Measurements from ENCODE around the gene PTHLH.

The PTHLH gene

GRCh38 chr12:27972721-27973120 is at the start of gene PTHLH:
PTHLH (minus strand) TSS chr12:27972733; CDS start chr12:27969494, 3,239 bp downstream.
- no peak within 1 kb of the TSS for H3K4me3 ChIP-seq (ENCODE audit: low read depth, low read length)
- TF ChIP-seq MAX (IDR thresholded peaks at IDR 0.05; ENCODE audit: low read depth, low read length) (no peak), MYC (IDR thresholded peaks at IDR 0.05; ENCODE audit: low read depth, low read length) (no peak), POLR2A (IDR thresholded peaks at IDR 0.05; ENCODE audit: extremely low read depth, insufficient read length) (no peak), CTCF (IDR thresholded peaks at IDR 0.05; ENCODE audit: low read depth, low read length) (no peak)
- DNase-seq (ENCODE audit: low read depth): no peak

- TF ChIP-seq MYC (IDR thresholded peaks at IDR 0.05; ENCODE audit: low read depth, low read length): no peak
- TF ChIP-seq POLR2A (IDR thresholded peaks at IDR 0.05; ENCODE audit: extremely low read depth, insufficient read length): no peak
- TF ChIP-seq MAX (IDR thresholded peaks at IDR 0.05; ENCODE audit: low read depth, low read length): no peak
- TF ChIP-seq CTCF (IDR thresholded peaks at IDR 0.05; ENCODE audit: low read depth, low read length): no peak
- no peak overlapping the region for H3K4me3 ChIP-seq (ENCODE audit: low read depth, low read length)
- no peak for DNase-seq (ENCODE audit: low read depth)
These were observed 49.2 kb upstream of the PTHLH start for GRCh38 chr12:28021704-28022103.

GRCh38 chr12:28017873-28018255 is 45.3 kb upstream of the PTHLH start:
- DNase-seq (ENCODE audit: low read depth): no peak
- TF ChIP-seq MYC (IDR thresholded peaks at IDR 0.05; ENCODE audit: low read depth, low read length) (no peak), POLR2A (IDR thresholded peaks at IDR 0.05; ENCODE audit: extremely low read depth, insufficient read length) (no peak), CTCF (IDR thresholded peaks at IDR 0.05; ENCODE audit: low read depth, low read length) (no peak), MAX (IDR thresholded peaks at IDR 0.05; ENCODE audit: low read depth, low read length) (no peak)
- H3K4me3 ChIP-seq (ENCODE audit: low read depth, low read length): no peak overlapping the region

GRCh38 chr12:28017126-28017872 is 44.8 kb upstream of the PTHLH start:
- no peak overlapping the region for H3K4me3 ChIP-seq (ENCODE audit: low read depth, low read length)
- no peak for TF ChIP-seq POLR2A (IDR thresholded peaks at IDR 0.05; ENCODE audit: extremely low read depth, insufficient read length)
- TF ChIP-seq MAX (IDR thresholded peaks at IDR 0.05; ENCODE audit: low read depth, low read length): no peak
- TF ChIP-seq CTCF (IDR thresholded peaks at IDR 0.05; ENCODE audit: low read depth, low read length): no peak
- TF ChIP-seq MYC (IDR thresholded peaks at IDR 0.05; ENCODE audit: low read depth, low read length): no peak
- no peak for DNase-seq (ENCODE audit: low read depth)

GRCh38 chr12:28015165-28015564 is 42.6 kb upstream of the PTHLH start:
- DNase-seq (ENCODE audit: low read depth): no peak
- H3K4me3 ChIP-seq (ENCODE audit: low read depth, low read length): no peak overlapping the region
- no peak for TF ChIP-seq POLR2A (IDR thresholded peaks at IDR 0.05; ENCODE audit: extremely low read depth, insufficient read length)
- no peak for TF ChIP-seq CTCF (IDR thresholded peaks at IDR 0.05; ENCODE audit: low read depth, low read length)
- no peak for TF ChIP-seq MYC (IDR thresholded peaks at IDR 0.05; ENCODE audit: low read depth, low read length)
- no peak for TF ChIP-seq MAX (IDR thresholded peaks at IDR 0.05; ENCODE audit: low read depth, low read length)

All from NB4 (cell line).